ENCODE data around the gene BPIFB4.
"Not testable (repeated sequence)": the region's sequence is repeated elsewhere in the genome, so short reads cannot be mapped to it uniquely, and the experiment has no call there.

Gene BPIFB4

DNA sequence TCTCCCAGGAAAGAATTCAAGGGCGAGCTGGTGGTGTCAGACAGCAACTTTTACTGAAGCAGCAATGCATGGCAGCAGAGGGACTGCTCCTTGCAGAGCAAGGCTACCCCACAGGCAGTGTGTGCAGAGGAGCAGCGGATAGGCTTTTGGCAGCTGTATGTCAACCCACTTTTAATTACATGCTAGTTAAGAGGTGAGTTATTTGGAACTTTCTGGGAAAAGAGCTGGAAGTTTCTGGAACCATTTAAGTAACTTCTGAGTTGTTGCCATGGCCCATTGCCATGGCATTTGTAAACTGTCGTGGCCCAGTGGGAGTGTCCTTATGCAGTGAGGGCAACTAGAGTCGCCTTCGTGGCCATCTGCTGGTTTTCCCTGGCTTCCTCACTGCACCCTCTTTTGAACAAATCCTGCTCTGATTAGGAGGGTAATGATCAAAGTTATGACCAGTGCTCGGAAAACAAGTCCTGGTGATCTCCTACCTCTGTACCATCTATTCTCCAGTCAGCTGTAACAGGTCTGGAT, 34.0 kb downstream of the BPIFB4 start:
- no peak for DNase-seq
- H3K4me3 ChIP-seq (ENCODE audit: low read depth, low read length), result no peak overlapping the region

DNA sequence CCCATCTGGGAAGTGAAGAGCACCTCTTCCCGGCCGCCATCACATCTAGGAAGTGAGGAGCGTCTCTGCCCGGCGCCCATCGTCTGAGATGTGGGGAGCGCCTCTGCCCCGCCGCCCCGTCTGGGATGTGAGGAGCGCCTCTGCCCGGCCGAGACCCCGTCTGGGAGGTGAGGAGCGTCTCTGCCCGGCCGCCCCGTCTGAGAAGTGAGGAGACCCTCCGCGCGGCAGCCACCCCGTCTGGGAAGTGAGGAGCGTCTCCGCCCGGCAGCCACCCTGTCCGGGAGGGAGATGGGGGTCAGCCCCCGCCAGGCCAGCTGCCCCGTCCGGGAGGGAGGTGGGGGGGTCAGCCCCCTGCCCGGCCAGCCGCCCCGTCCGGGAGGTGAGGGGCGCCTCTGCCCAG, 36.1 kb downstream of the BPIFB4 start:
- in situ Hi-C loops (cut with HindIII; ENCODE audit: low pct_ligation_motif_present, low sequenced_read_pairs), result not testable (repeated sequence)

More for the DNA sequence above, 34.0 kb downstream of the BPIFB4 start:
- in situ Hi-C loops (cut with HindIII; ENCODE audit: low pct_ligation_motif_present, low sequenced_read_pairs), result no loop called here
- H3K27ac ChIP-seq, result no peak overlapping the region
- no peaks in the 10 kb centered on the region for H3K36me3 ChIP-seq (replicated peaks)
- TF ChIP-seq, protein P1, sequence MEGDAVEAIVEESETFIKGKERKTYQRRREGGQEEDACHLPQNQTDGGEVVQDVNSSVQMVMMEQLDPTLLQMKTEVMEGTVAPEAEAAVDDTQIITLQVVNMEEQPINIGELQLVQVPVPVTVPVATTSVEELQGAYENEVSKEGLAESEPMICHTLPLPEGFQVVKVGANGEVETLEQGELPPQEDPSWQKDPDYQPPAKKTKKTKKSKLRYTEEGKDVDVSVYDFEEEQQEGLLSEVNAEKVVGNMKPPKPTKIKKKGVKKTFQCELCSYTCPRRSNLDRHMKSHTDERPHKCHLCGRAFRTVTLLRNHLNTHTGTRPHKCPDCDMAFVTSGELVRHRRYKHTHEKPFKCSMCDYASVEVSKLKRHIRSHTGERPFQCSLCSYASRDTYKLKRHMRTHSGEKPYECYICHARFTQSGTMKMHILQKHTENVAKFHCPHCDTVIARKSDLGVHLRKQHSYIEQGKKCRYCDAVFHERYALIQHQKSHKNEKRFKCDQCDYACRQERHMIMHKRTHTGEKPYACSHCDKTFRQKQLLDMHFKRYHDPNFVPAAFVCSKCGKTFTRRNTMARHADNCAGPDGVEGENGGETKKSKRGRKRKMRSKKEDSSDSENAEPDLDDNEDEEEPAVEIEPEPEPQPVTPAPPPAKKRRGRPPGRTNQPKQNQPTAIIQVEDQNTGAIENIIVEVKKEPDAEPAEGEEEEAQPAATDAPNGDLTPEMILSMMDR (IDR thresholded peaks at IDR 0.05; ENCODE audit: low read depth, low read length, missing control alignments), result no peak
- H3K27me3 ChIP-seq (replicated peaks), result no peaks in the 10 kb centered on the region

DNA sequence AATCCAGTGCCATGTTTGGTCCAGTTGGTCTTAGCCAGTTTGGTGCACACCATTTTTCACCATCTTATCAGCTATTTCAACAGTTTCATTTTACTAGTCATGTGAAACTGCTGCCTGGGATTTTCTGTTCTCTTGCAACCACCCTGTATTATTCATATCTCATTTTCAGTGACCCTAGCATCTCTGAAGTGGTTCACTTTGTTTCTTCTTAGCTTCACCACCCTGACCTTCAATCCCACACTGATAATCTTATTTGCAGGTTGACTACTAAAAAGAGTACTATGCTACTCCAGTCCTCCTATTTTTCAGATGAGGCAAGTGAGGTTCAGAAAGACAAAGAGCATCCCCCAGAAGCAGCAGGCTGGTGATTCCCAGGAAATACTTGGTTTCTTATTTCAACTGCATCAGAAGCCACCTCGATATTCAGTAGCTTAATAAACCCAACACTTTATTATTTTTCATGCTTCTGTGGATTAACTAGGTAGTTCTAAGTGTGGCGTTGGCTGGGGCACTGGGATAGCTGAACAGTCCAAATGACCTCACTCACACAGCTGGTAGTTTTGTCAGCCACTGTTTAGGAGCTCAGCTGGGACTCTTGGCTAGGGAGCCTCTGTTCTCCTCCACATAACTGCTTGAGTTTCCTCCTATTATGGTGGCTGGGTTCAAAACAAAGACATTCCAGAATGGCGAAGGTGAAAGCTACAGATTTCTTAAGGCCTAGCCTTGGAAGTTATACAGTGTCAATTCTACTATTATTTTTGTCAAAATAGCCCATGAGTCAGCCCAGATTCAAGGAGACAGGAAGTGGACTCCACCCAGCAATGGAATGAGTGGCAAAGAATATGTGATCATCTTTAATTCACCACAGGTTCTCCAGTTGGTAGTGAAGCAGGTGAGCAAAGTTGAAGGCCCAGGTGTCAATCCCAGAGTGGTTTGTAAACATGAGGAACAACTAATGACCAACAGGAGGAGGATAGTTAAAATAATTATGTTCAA, 40.6 kb downstream of the BPIFB4 start:
- Histone ChIP-seq H3K36me3 (replicated peaks) (no peaks in the 10 kb centered on the region), H3K27ac (no peak overlapping the region), H3K4me3 (ENCODE audit: low read depth, low read length) (no peak overlapping the region), H3K27me3 (replicated peaks) (no peaks in the 10 kb centered on the region)
- no peak for DNase-seq
- in situ Hi-C loops (cut with HindIII; ENCODE audit: low pct_ligation_motif_present, low sequenced_read_pairs), result no loop called here
- TF ChIP-seq, protein P1 (IDR thresholded peaks at IDR 0.05; ENCODE audit: low read depth, low read length, missing control alignments), result no peak

More for the DNA sequence above, 36.1 kb downstream of the BPIFB4 start:
- not testable (repeated sequence) for H3K36me3 ChIP-seq (replicated peaks); H3K27ac ChIP-seq; H3K27me3 ChIP-seq (replicated peaks); H3K4me3 ChIP-seq (ENCODE audit: low read depth, low read length); DNase-seq

GRCh38 chr20:33120934-33121333, 41.5 kb downstream of the BPIFB4 start:
- no peaks in the 10 kb centered on the region for H3K36me3 ChIP-seq (replicated peaks)
- DNase-seq, result no peak
- H3K27ac ChIP-seq, result no peak overlapping the region
- TF ChIP-seq, protein P1 (IDR thresholded peaks at IDR 0.05; ENCODE audit: low read depth, low read length, missing control alignments), result no peak
- in situ Hi-C loops (cut with HindIII; ENCODE audit: low pct_ligation_motif_present, low sequenced_read_pairs), result no loop called here
- H3K27me3 ChIP-seq (replicated peaks), result no peaks in the 10 kb centered on the region
- no peak overlapping the region for H3K4me3 ChIP-seq (ENCODE audit: low read depth, low read length)

GRCh38 chr20:33122297-33122696, 42.9 kb downstream of the BPIFB4 start:
- H3K27ac ChIP-seq; in situ Hi-C loops (cut with HindIII; ENCODE audit: low pct_ligation_motif_present, low sequenced_read_pairs); H3K4me3 ChIP-seq (ENCODE audit: low read depth, low read length); DNase-seq; H3K36me3 ChIP-seq (replicated peaks); H3K27me3 ChIP-seq (replicated peaks): not testable (repeated sequence)

DNA sequence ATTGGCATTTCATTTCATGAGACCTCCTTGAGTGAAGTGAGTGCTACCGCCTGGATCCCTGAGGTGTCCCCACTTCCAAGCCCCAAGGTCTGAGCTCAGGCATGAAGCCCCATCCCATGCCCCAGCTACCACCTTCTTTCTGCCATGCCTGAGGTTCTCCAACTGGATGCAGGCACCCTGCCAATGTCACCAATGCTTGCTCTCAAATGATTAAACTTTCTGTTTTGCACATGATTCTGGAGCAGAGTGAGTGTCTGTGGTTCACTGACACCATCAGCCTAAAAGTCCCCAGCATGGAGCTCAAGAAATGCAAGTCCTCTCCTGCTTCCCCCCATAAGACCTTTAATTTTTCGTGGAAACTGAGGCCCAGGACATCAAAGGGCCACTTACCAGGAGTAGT, 44.8 kb downstream of the BPIFB4 start:
- Histone ChIP-seq H3K36me3 (replicated peaks) (no peaks in the 10 kb centered on the region), H3K4me3 (ENCODE audit: low read depth, low read length) (no peak overlapping the region), H3K27ac (no peak overlapping the region), H3K27me3 (replicated peaks) (no peaks in the 10 kb centered on the region)
- in situ Hi-C loops (cut with HindIII; ENCODE audit: low pct_ligation_motif_present, low sequenced_read_pairs), result no loop called here
- no peak for DNase-seq
- TF ChIP-seq, protein P1 (IDR thresholded peaks at IDR 0.05; ENCODE audit: low read depth, low read length, missing control alignments), result no peak

All from brain microvascular endothelial cell (primary cell).